Osteocyte (in vitro differentiated cells): ENCODE measurements around the gene DNPEP. TPM values are rescaled to one million over a fixed set of nuclear protein-coding genes. Genes with fewer than 3 reads are reported as not detected.
A peak's percentile ranks its signal among the peaks of the same experiment; 100 is the strongest.

Experiments used
- DNase-seq: peaks from one replicate; pipeline ENCODE4 v3.0.0; 2021; ENCODE audit warnings: mixed read lengths; ENCODE audit not compliant: unreplicated experiment; ENCODE audit errors: extremely low spot score
- H3K27ac Mint-ChIP-seq: one replicate; pipeline ENCODE4 v1.8.0; 2021; ENCODE audit warnings: mild to moderate bottlenecking, mixed read lengths; ENCODE audit not compliant: unreplicated experiment
- H3K27me3 Mint-ChIP-seq: one replicate; pipeline ENCODE4 v1.8.0; 2021; ENCODE audit warnings: mixed read lengths; ENCODE audit not compliant: unreplicated experiment
- H3K36me3 Mint-ChIP-seq: one replicate; pipeline ENCODE4 v1.8.0; 2021; ENCODE audit warnings: mixed read lengths; ENCODE audit not compliant: unreplicated experiment
- H3K4me1 Mint-ChIP-seq: one replicate; pipeline ENCODE4 v1.8.0; 2021; ENCODE audit warnings: mixed read lengths; ENCODE audit not compliant: unreplicated experiment
- H3K4me3 Mint-ChIP-seq: one replicate; pipeline ENCODE4 v1.8.0; 2021; ENCODE audit warnings: mild to moderate bottlenecking, moderate library complexity, mixed read lengths; ENCODE audit not compliant: unreplicated experiment
- H3K9me3 Mint-ChIP-seq: one replicate; pipeline ENCODE4 v1.8.0; 2021; ENCODE audit warnings: mixed read lengths; ENCODE audit not compliant: unreplicated experiment
- CTCF ChIP-seq: fragments of 200-600 bp; sonication (generic); IDR thresholded peaks from 2 replicates; pipeline ENCODE4 v1.5.0; 2021; ENCODE audit warnings: antibody characterized with exemption, mild to moderate bottlenecking, moderate library complexity
- total RNA-seq: library from RNA; stranded (reverse); gene quantifications from 2 replicates; pipeline ENCODE4 v1.2.1, GENCODE V29; 2021

DNPEP gene
- total RNA-seq, 1 donor from 2014 or later = 73.2 TPM

GRCh38 chr2:219434718-219435525 lies 47.2 kb upstream of the DNPEP start, which contains the start of gene SPEG:
Gene SPEG, plus strand, starts transcription at chr2:219434843. Its CDS starts 135 bp downstream, at chr2:219434978.
- H3K27ac Mint-ChIP-seq = no peak within 1 kb of the TSS
- H3K27me3 Mint-ChIP-seq = no peaks in the 10 kb centered on the region
- no peak for TF ChIP-seq CTCF

GRCh38 chr2:219434468-219434717 lies 46.7 kb upstream of the DNPEP start:
- Mint-ChIP-seq H3K4me1 (peaks cover 1% of the 10 kb centered on the region), H3K4me3 (no peak overlapping the region), H3K27ac (no peak overlapping the region), H3K27me3 (no peaks in the 10 kb centered on the region), H3K9me3 (no peaks in the 10 kb centered on the region), H3K36me3 (no peaks in the 10 kb centered on the region)
- no peak for TF ChIP-seq CTCF
- no peak for DNase-seq

More at GRCh38 chr2:219434718-219435525, 47.2 kb upstream of the DNPEP start, which contains the start of gene SPEG:
- DNase-seq = no peak
- Mint-ChIP-seq H3K4me3 (no peak within 1 kb of the TSS), H3K4me1 (peaks cover 1% of the 10 kb centered on the region), H3K36me3 (no peaks in the 10 kb centered on the region), H3K9me3 (no peaks in the 10 kb centered on the region)

GRCh38 chr2:219433666-219434467 lies 46.2 kb upstream of the DNPEP start:
- H3K27me3 Mint-ChIP-seq = no peaks in the 10 kb centered on the region
- peak; percentile 35 for TF ChIP-seq CTCF
- peaks cover 1% of the 10 kb centered on the region for H3K4me1 Mint-ChIP-seq
- DNase-seq = no peak
- no peaks in the 10 kb centered on the region for H3K36me3 Mint-ChIP-seq
- H3K9me3 Mint-ChIP-seq = no peaks in the 10 kb centered on the region
- H3K4me3 Mint-ChIP-seq = no peak overlapping the region
- no peak overlapping the region for H3K27ac Mint-ChIP-seq

GRCh38 chr2:219430633-219431615 lies 43.2 kb upstream of the DNPEP start:
- TF ChIP-seq CTCF = peak; percentile 57
- Mint-ChIP-seq H3K27ac (no peak overlapping the region), H3K9me3 (no peaks in the 10 kb centered on the region), H3K27me3 (peaks cover 1% of the 10 kb centered on the region), H3K4me3 (no peak overlapping the region), H3K4me1 (peaks cover 1% of the 10 kb centered on the region), H3K36me3 (no peaks in the 10 kb centered on the region)
- DNase-seq = no peak
